ENCODE data around the gene PM20D1.

The PM20D1 gene

DNA sequence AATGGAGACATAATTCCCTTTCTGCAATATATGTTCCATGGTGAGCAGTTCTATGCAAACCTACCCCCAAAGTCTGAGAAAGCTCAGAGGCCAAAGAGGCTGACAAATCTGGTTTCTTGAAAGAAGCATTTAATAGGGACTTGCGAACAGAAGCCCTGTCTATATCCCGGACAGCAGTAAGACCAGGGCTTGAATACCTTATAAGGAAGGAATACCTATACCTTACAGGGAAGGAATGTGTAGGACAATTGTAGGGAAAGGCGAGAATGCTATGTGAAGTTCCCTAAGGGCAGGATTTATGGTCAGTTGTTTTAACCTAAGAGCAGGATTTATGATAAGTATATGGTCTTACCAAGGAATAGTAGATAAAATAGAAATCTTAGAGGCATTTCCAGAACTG lies 31.9 kb downstream of the PM20D1 start:
- no peak for DNase-seq (ENCODE audit: low read depth, low spot score)
- Histone ChIP-seq H3K27me3 (ENCODE audit: control insufficient read depth, insufficient read depth, low read length) (no peaks in the 10 kb centered on the region), H3K27ac (ENCODE audit: low read length) (no peak overlapping the region), H3K4me1 (ENCODE audit: control insufficient read depth, insufficient read depth, low read length) (peaks cover 4% of the 10 kb centered on the region; the same call in 1 of the 2 replicates), H3K4me3 (ENCODE audit: low read length) (no peak overlapping the region), H3K9me3 (ENCODE audit: control insufficient read depth, insufficient read depth, low read length) (no peaks in the 10 kb centered on the region), H3K36me3 (ENCODE audit: control insufficient read depth, insufficient read depth, low read length) (no peaks in the 10 kb centered on the region)
- no CpG with 5 or more reads among the region's 3 CpGs for WGBS (ENCODE audit: insufficient coverage, insufficient read length)

DNA sequence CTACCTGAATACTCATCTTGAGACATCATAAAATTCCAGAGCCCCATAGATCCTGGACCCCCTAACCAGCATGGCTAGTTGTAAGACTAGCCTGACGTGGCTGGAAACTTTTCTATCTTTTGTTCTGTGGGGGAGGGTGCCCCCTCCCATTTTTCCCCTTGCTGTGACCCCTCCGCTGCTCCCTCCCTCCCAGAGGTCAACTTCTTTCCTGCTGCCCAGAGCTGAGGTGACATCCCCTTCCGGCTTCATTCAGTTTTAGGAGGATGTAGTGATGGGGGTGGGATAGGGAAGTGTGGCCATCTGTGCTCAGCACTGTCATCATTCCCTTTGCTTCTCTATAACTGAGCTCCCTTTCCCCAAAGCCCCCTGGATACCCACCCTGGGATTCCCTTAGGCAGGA lies 32.6 kb downstream of the PM20D1 start:
- Histone ChIP-seq H3K4me3 (ENCODE audit: low read length) (no peak overlapping the region), H3K9me3 (ENCODE audit: control insufficient read depth, insufficient read depth, low read length) (no peaks in the 10 kb centered on the region), H3K4me1 (ENCODE audit: control insufficient read depth, insufficient read depth, low read length) (peaks cover 4% of the 10 kb centered on the region; the same call in 1 of the 2 replicates), H3K27me3 (ENCODE audit: control insufficient read depth, insufficient read depth, low read length) (no peaks in the 10 kb centered on the region), H3K27ac (ENCODE audit: low read length) (no peak overlapping the region), H3K36me3 (ENCODE audit: control insufficient read depth, insufficient read depth, low read length) (no peaks in the 10 kb centered on the region)
- DNase-seq (ENCODE audit: low read depth, low spot score): no peak
- no CpG with 5 or more reads among the region's 3 CpGs for WGBS (ENCODE audit: insufficient coverage, insufficient read length)

DNA sequence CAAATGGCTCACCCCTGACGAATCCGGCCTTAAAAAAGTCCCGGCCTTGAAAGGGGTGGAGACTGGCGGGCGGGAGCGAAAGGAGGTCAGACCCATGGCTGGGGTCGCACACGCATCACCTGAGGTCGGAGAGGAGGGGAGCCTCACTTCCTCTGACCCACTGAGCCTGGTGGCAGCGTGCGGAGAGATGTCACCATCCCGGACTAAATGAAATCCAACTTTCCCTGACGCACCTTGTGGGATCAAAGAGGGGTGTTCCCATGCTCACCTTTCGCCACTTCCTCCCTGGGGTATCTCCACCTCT lies 36.2 kb downstream of the PM20D1 start:
- peak overlapping the region; percentile 58; the same call in 1 of the 2 replicates for H3K4me3 ChIP-seq (ENCODE audit: low read length)
- no CpG with 5 or more reads among the region's 14 CpGs for WGBS (ENCODE audit: insufficient coverage, insufficient read length)
- no peak for DNase-seq (ENCODE audit: low read depth, low spot score)
- no peaks in the 10 kb centered on the region for H3K27me3 ChIP-seq (ENCODE audit: control insufficient read depth, insufficient read depth, low read length)
- H3K27ac ChIP-seq (ENCODE audit: low read length): no peak overlapping the region
- H3K4me1 ChIP-seq (ENCODE audit: control insufficient read depth, insufficient read depth, low read length): peaks cover 5% of the 10 kb centered on the region
- no peaks in the 10 kb centered on the region for H3K9me3 ChIP-seq (ENCODE audit: control insufficient read depth, insufficient read depth, low read length)
- 0 out of 2 replicates have a peak, but pooled peaks cover 8% of the 10 kb centered on the region for H3K36me3 ChIP-seq (ENCODE audit: control insufficient read depth, insufficient read depth, low read length)

DNA sequence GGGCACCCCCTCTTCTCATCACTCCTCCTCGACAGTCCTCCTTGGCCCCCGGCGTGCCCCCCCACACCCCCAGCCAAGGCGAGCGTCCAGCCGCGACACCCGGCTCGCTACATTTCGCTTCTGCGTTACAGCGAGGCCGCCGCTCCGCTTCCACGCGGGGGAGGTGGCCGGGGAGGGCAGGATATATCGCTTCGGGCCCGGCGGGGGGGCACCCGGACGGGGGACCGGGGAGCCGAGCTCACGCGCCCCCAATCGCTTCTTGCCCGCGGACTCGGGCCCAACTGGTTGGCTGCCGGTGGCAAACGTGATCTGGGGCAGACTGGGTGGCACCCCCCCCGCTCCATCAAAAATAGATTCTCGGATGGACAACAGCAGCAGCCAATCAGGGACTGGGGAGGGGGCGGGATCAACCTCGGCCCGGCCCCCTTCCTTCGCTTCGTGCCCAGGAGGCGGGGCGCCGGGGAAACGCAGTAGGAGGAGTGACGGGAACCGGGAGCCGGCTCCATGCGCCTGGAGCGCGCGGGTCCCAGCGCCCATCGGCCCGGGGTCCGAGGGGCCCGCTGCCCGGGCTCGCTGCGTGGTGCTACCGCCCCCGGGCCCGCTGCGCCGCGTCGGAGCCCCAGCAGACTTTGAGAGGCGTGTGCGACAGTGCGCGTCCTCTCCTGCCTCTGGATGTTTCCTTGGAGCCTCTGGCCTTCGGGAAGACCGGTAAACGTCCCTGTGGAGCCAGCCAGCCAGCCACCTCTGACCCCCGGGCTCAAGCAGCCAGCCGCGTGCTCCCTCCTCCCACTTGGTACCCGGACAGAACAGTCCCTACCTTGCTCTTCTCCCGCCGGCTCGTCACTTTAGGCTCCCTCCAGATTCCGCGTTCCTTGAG lies 36.8 kb downstream of the PM20D1 start, which contains the start of gene SLC41A1:
Gene SLC41A1 (minus strand): TSS at position 321 of the 877 bp plus-strand sequence. CDS start 2,757 bp downstream, outside the sequence.
- 0 out of 2 replicates have a peak, but pooled peaks cover 8% of the 10 kb centered on the region for H3K36me3 ChIP-seq (ENCODE audit: control insufficient read depth, insufficient read depth, low read length)
- peaks cover 5% of the 10 kb centered on the region for H3K4me1 ChIP-seq (ENCODE audit: control insufficient read depth, insufficient read depth, low read length)
- H3K9me3 ChIP-seq (ENCODE audit: control insufficient read depth, insufficient read depth, low read length): no peaks in the 10 kb centered on the region
- no peaks in the 10 kb centered on the region for H3K27me3 ChIP-seq (ENCODE audit: control insufficient read depth, insufficient read depth, low read length)
- no peak within 1 kb of the TSS for H3K27ac ChIP-seq (ENCODE audit: low read length)
- peak; percentile 64 for DNase-seq (ENCODE audit: low read depth, low spot score)
- H3K4me3 ChIP-seq (ENCODE audit: low read length): peak within 1 kb of the TSS; percentile 58
- no CpG with 5 or more reads among the region's 83 CpGs for WGBS (ENCODE audit: insufficient coverage, insufficient read length)

DNA sequence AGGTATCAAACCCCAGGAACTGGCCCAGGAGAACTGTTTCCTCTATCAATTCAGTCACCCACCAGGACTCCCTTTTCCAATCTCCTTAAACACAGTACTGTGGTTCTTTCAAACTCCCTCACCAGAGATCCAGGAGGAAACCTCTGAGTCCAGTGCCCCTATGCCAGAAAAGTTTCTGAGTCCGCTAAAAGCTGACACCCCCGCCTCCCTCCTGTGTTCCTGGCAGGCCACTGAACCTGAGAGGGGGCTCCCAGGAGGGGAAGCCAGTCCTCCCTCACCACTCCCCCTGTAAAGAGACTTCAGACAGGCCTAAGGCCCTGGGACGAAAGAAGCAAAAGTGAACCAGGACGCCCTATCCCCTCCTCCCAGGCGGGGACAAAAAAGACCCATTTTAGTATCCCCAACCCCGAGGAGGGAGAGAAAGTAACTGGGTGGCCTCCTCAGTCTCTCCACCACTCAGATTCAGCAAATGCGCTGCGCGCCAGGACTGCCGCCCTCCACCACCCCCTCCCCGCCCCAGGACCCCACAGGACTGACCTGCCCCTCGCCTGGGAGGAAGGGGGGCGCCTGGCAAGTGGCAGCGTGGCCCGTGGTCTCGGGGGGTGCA lies 37.6 kb downstream of the PM20D1 start:
- Histone ChIP-seq H3K4me3 (ENCODE audit: low read length) (peak overlapping the region; percentile 58), H3K36me3 (ENCODE audit: control insufficient read depth, insufficient read depth, low read length) (0 out of 2 replicates have a peak, but pooled peaks cover 8% of the 10 kb centered on the region), H3K27ac (ENCODE audit: low read length) (no peak overlapping the region), H3K9me3 (ENCODE audit: control insufficient read depth, insufficient read depth, low read length) (no peaks in the 10 kb centered on the region), H3K27me3 (ENCODE audit: control insufficient read depth, insufficient read depth, low read length) (no peaks in the 10 kb centered on the region), H3K4me1 (ENCODE audit: control insufficient read depth, insufficient read depth, low read length) (peaks cover 5% of the 10 kb centered on the region)
- no CpG with 5 or more reads among the region's 16 CpGs for whole genome bisulfite sequencing (ENCODE audit: insufficient coverage, insufficient read length)
- no peak for DNase-seq (ENCODE audit: low read depth, low spot score)

DNA sequence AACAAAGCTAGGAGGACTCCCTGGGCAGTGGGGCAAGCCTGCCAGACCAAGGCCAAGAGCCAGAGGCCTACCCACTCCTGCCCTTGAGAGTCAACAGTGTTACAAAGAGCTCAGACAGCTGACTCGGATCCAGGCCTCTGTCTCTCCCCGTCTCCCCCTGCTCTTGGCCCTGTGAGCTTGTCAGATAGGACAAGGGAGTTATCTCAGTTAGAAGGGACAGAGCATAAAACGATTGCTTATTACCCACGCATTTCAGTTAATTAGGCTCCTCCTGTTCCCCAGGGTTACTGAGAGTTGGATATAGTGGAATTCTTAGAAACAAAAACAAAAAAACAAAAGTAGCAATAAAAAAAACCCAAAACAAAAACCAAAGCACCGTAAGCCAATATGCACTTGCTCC lies 38.3 kb downstream of the PM20D1 start:
- peaks cover 5% of the 10 kb centered on the region for H3K4me1 ChIP-seq (ENCODE audit: control insufficient read depth, insufficient read depth, low read length)
- H3K36me3 ChIP-seq (ENCODE audit: control insufficient read depth, insufficient read depth, low read length): 0 out of 2 replicates have a peak, but pooled peaks cover 10% of the 10 kb centered on the region
- no peak for DNase-seq (ENCODE audit: low read depth, low spot score)
- no peaks in the 10 kb centered on the region for H3K27me3 ChIP-seq (ENCODE audit: control insufficient read depth, insufficient read depth, low read length)
- no peak overlapping the region for H3K4me3 ChIP-seq (ENCODE audit: low read length)
- H3K9me3 ChIP-seq (ENCODE audit: control insufficient read depth, insufficient read depth, low read length): no peaks in the 10 kb centered on the region
- H3K27ac ChIP-seq (ENCODE audit: low read length): no peak overlapping the region
- no CpG with 5 or more reads among the region's 5 CpGs for WGBS (ENCODE audit: insufficient coverage, insufficient read length)

DNA sequence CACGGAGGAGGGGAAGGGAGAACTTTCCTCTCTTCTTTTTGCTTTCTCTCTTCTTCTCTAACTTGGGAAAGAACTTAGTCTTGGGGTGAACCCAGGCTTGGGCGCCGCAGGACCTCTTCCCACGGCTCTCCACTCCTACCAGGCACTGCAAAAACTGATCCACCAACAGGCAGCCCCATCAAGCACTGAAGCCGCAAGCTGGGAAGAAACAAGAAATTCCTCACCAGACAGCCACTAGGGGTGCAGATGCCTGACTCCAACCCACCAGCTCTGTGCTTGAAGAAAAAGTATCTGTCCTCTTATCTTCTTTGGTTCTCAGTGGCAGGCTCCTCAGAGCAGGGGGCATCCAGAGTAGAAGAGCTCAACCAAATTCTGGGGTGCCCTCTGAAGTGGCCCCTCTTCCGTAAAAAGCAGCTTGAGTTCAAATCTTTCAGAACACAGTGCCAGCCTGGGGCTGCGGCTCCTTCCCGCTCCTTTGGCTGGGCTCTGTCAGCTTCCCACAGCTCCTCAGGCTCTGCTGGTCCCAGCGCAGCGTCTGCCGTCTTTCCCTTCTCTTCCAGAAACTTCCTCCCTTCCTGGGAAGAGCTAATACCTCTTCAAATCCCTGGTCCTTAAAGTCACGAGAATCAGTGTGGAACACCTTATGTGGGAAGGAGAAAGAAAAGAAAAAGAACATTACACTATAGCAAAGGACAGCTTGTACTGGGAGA lies 39.3 kb downstream of the PM20D1 start:
- no CpG with 5 or more reads among the region's 12 CpGs for WGBS (ENCODE audit: insufficient coverage, insufficient read length)
- Histone ChIP-seq H3K4me3 (ENCODE audit: low read length) (no peak overlapping the region), H3K27ac (ENCODE audit: low read length) (no peak overlapping the region), H3K36me3 (ENCODE audit: control insufficient read depth, insufficient read depth, low read length) (0 out of 2 replicates have a peak, but pooled peaks cover 10% of the 10 kb centered on the region), H3K27me3 (ENCODE audit: control insufficient read depth, insufficient read depth, low read length) (no peaks in the 10 kb centered on the region), H3K9me3 (ENCODE audit: control insufficient read depth, insufficient read depth, low read length) (no peaks in the 10 kb centered on the region), H3K4me1 (ENCODE audit: control insufficient read depth, insufficient read depth, low read length) (peaks cover 5% of the 10 kb centered on the region)
- no peak for DNase-seq (ENCODE audit: low read depth, low spot score)

DNA sequence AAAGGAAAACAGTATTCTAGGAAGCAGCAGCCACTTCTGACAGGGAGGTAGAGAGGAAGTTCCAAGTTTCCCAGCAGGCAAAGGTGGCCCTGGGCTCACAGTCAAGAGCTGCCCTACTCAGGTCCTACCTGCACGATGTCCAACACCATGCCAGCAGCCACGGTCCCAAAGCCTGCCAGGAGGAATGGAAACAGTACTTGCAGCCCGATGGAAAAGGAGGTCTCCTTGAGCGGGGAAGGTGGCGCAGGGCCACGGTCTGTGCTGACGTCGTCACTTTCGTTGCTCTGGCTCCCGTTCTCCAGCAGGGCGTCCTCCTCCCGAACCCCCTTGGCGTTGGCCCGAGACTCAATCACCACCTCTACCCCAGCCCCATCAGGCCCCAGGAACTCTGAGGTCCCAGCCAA lies 40.0 kb downstream of the PM20D1 start:
- no peak overlapping the region for H3K4me3 ChIP-seq (ENCODE audit: low read length)
- peaks cover 5% of the 10 kb centered on the region for H3K4me1 ChIP-seq (ENCODE audit: control insufficient read depth, insufficient read depth, low read length)
- H3K9me3 ChIP-seq (ENCODE audit: control insufficient read depth, insufficient read depth, low read length): no peaks in the 10 kb centered on the region
- H3K27ac ChIP-seq (ENCODE audit: low read length): no peak overlapping the region
- DNase-seq (ENCODE audit: low read depth, low spot score): no peak
- H3K36me3 ChIP-seq (ENCODE audit: control insufficient read depth, insufficient read depth, low read length): 0 out of 2 replicates have a peak, but pooled peaks cover 10% of the 10 kb centered on the region
- no peaks in the 10 kb centered on the region for H3K27me3 ChIP-seq (ENCODE audit: control insufficient read depth, insufficient read depth, low read length)
- no CpG with 5 or more reads among the region's 14 CpGs for WGBS (ENCODE audit: insufficient coverage, insufficient read length)

DNA sequence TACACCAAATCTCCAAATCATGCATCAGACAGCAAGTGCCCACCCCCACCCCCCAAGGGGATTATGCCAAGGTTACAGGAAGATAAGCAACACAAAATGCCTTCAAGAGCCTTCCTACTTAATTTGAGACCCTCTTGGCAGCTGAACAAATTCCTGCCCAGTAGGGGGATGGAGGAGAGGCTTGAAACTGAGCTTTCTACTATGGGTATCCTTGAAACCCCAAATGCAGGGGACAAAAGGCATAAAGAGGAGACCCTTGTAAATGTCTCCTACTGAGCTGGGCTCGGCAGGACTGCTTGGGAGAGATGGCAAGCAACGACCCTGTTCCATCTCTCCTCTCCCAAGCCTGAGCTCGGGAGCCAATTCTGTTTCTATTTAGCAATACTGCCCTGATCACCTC lies 40.5 kb downstream of the PM20D1 start:
- peaks cover 5% of the 10 kb centered on the region for H3K4me1 ChIP-seq (ENCODE audit: control insufficient read depth, insufficient read depth, low read length)
- no CpG with 5 or more reads among the region's 3 CpGs for WGBS (ENCODE audit: insufficient coverage, insufficient read length)
- no peak overlapping the region for H3K4me3 ChIP-seq (ENCODE audit: low read length)
- H3K27ac ChIP-seq (ENCODE audit: low read length): no peak overlapping the region
- H3K27me3 ChIP-seq (ENCODE audit: control insufficient read depth, insufficient read depth, low read length): no peaks in the 10 kb centered on the region
- H3K36me3 ChIP-seq (ENCODE audit: control insufficient read depth, insufficient read depth, low read length): 0 out of 2 replicates have a peak, but pooled peaks cover 10% of the 10 kb centered on the region
- DNase-seq (ENCODE audit: low read depth, low spot score): no peak
- H3K9me3 ChIP-seq (ENCODE audit: control insufficient read depth, insufficient read depth, low read length): no peaks in the 10 kb centered on the region

DNA sequence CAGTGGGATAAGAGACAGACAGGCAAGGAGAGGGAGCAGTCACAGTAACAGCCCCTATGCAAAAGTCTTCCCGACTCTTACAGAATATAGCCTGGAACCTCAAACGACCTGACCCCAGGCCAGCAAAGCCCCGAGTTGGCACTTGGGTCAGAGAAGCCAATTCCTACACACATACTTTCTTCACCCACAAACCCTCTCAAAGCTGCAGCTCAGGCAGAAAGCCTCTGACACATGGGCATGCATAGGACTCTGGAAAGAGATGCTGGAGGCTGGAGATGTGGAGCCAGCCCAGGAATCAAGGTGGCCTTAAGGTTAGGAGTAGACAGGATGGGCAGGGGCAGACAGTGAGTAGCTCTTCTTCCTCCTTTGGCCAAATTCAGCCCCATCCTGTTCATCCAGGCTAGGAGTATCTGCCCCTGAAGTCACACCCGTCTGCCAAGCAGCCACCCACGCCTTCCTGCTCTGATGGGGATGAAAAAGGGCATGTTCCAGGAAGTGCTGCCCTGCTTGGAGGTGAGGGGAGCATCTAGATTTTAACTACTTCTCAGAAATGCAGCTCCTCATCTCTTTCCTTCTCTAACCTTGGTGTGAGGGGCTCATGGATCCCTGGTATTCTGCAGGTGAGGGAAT lies 44.7 kb downstream of the PM20D1 start:
- Histone ChIP-seq H3K27me3 (ENCODE audit: control insufficient read depth, insufficient read depth, low read length) (no peaks in the 10 kb centered on the region), H3K4me1 (ENCODE audit: control insufficient read depth, insufficient read depth, low read length) (peaks cover under 1% of the 10 kb centered on the region; the same call in 1 of the 2 replicates), H3K36me3 (ENCODE audit: control insufficient read depth, insufficient read depth, low read length) (0 out of 2 replicates have a peak, but pooled peaks cover 9% of the 10 kb centered on the region), H3K9me3 (ENCODE audit: control insufficient read depth, insufficient read depth, low read length) (no peaks in the 10 kb centered on the region), H3K27ac (ENCODE audit: low read length) (no peak overlapping the region), H3K4me3 (ENCODE audit: low read length) (no peak overlapping the region)
- WGBS (ENCODE audit: insufficient coverage, insufficient read length): no CpG with 5 or more reads among the region's 5 CpGs
- DNase-seq (ENCODE audit: low read depth, low spot score): no peak

Measured in iPS DF 6.9 (cell line).